Esophagus muscularis mucosa (tissue), 3 donors: ENCODE results near the gene MYO1E.

Experiments used
- POLR2AphosphoS5 ChIP-seq, 2 donors: sonication (generic); formaldehyde crosslinking; IDR thresholded peaks; one replicate each; pipeline ENCODE4 v1.6.1; 2017; ENCODE audit warnings: antibody characterized with exemption in 2 of 2
- TF ChIP-seq, protein P1 (sequence below), 3 experiments: fragments of 200-600 bp in 2 of 3; fragments of 450-650 bp in 1 of 3; sonication (generic) in 2 of 3; IDR thresholded peaks; one replicate each; pipeline ENCODE4 v1.5.1; 2017 to 2019; ENCODE audit warnings: antibody characterized with exemption in 3 of 3, mild to moderate bottlenecking in 2 of 3, moderate library complexity in 1 of 3

DNA sequence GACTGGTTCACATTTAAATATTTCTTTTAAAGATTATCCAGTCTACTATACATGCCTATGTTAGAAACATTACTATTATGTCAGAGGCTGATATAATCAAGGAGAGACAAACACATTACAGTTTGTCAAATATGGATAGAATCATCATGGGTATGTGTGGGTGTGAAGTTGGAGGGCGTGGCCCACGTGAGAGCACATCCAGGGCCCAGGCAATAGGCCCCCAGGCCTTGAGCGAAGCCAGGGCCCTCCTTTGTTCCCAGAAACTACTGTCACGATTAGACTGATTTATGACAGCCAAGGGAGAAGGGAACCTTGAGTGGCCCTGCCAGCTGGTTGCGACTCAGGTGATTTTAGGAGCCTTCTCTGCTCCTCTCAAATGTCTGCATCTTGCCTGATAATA, 193.0 kb downstream of the MYO1E start:
- TF ChIP-seq POLR2AphosphoS5 (IDR thresholded peaks at IDR 0.05): no peak
- TF ChIP-seq, protein P1, sequence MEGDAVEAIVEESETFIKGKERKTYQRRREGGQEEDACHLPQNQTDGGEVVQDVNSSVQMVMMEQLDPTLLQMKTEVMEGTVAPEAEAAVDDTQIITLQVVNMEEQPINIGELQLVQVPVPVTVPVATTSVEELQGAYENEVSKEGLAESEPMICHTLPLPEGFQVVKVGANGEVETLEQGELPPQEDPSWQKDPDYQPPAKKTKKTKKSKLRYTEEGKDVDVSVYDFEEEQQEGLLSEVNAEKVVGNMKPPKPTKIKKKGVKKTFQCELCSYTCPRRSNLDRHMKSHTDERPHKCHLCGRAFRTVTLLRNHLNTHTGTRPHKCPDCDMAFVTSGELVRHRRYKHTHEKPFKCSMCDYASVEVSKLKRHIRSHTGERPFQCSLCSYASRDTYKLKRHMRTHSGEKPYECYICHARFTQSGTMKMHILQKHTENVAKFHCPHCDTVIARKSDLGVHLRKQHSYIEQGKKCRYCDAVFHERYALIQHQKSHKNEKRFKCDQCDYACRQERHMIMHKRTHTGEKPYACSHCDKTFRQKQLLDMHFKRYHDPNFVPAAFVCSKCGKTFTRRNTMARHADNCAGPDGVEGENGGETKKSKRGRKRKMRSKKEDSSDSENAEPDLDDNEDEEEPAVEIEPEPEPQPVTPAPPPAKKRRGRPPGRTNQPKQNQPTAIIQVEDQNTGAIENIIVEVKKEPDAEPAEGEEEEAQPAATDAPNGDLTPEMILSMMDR (IDR thresholded peaks at IDR 0.05): no peak
